CD4-positive, alpha-beta T cell treated with Interferon alpha-2 for 1 hour (primary cell): ENCODE measurements around the gene ACP2.
"Not testable (repeated sequence)": the region's sequence is repeated elsewhere in the genome, so short reads cannot be mapped to it uniquely, and the experiment has no call there.

Experiments
- DNase-seq, 2 donors: peaks; one replicate each; pipeline ENCODE4 v3.0.0-alpha.2; 2020 to 2022

ACP2 gene

DNA sequence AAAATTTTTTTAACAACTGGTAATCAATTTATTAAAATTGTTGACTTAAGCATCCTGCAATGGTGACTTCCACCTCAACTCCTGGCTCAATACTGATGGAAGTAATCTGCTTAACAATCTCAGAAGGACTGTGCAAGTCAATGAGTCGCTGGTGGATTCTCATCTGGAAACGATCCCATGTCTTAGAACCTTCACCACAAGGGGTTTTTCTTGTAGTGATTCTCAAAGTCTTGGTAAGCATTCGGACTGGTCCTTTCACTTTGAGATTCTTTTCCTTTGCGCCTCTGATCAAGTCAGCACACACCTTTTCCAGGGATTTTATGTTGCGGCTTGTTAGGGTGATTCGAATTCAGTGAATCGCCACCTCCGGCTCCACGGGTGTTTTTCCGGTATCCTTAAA is 57.5 kb downstream of the ACP2 start:
- not testable (repeated sequence) for DNase-seq
